Sigmoid colon (tissue), 4 donors: ENCODE measurements around the gene PDE5A.

Experiments
- CTCF ChIP-seq, 4 experiments: fragments of 450-650 bp in 3 of 4; fragments of 200-600 bp in 1 of 4; IDR thresholded peaks; one replicate each; pipeline ENCODE4 v1.5.1; 2016 to 2019; ENCODE audit warnings: antibody characterized with exemption in 4 of 4, mild to moderate bottlenecking in 3 of 4, moderate library complexity in 2 of 4
- POLR2A ChIP-seq, 2 donors: fragments of 450-650 bp; IDR thresholded peaks; one replicate each; pipeline ENCODE4 v1.6.1; 2016; ENCODE audit warnings: antibody characterized with exemption in 2 of 2, mild to moderate bottlenecking in 2 of 2, moderate library complexity in 2 of 2
- POLR2AphosphoS5 ChIP-seq, 4 donors: sonication (generic); formaldehyde crosslinking; IDR thresholded peaks; one replicate each; pipeline ENCODE4 v1.6.1; 2017; ENCODE audit warnings: antibody characterized with exemption in 4 of 4

GRCh38 chr4:119525771-119526712 is 102.6 kb downstream of the PDE5A start:
- TF ChIP-seq CTCF (IDR thresholded peaks at IDR 0.05) = no peak
- peak in 1 of 4 donors; percentile 31 for TF ChIP-seq POLR2AphosphoS5 (IDR thresholded peaks at IDR 0.05)
- no peak for TF ChIP-seq POLR2A (IDR thresholded peaks at IDR 0.05)
